Pulmonary artery endothelial cell (primary cell): ENCODE results near the gene PCSK6. TPM values are rescaled to one million over a fixed set of nuclear protein-coding genes. Genes with fewer than 3 reads are reported as not detected.
"Not testable (repeated sequence)": the region's sequence is repeated elsewhere in the genome, so short reads cannot be mapped to it uniquely, and the experiment has no call there.

ENCODE experiments used
- DNase-seq: peaks from one replicate; pipeline ENCODE4 v3.0.0-alpha.2; 2011; ENCODE audit warnings: low read depth, low spot score
- total RNA-seq: library from RNA; depleted of rRNA; stranded (reverse); fragments of >200 nt; gene quantifications from 2 replicates; pipeline ENCODE4 v1.2.3, GENCODE V29; 2014

Gene PCSK6
- total RNA-seq, 1 donor from 2014 or later = 0.26 TPM

DNA sequence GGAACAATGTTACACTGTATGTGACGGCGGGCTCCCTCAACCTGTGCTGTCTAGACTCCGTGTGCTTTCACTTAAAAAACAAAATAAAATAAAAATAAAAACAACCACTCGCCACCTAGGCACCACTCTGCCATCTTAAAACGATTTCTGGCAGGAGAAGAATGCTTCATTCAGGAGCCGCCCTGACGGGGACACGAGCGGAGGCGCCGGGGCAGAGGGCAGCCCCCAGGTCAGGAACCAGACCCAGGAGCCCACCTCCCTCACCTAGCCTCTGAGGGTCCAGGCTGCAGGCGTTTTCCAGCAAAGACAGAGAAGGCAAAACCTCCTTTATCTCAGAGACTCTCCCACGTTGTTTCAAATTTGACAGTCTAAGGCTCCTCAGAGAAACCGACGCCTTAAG lies 109.4 kb downstream of the PCSK6 start:
- DNase-seq = no peak

DNA sequence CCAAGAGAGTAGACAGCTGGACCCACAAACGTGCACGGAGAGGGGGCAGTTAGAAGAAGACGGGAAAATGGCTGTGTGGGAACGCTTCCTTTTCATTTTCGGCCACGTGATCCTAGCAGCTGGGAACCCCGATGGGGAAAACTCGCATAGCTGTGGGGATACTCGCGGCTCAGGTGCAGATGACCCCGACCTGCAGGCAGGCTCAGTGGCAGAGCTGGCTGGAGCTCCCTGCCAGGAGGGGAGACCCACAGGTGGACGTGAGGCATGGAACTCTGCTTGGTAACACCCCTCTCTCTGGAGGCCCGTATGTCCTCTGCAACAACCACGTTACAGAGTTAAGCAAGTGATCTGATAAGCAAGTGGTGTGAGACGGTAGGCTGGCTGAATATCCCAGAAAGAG lies 109.9 kb downstream of the PCSK6 start:
- no peak for DNase-seq

DNA sequence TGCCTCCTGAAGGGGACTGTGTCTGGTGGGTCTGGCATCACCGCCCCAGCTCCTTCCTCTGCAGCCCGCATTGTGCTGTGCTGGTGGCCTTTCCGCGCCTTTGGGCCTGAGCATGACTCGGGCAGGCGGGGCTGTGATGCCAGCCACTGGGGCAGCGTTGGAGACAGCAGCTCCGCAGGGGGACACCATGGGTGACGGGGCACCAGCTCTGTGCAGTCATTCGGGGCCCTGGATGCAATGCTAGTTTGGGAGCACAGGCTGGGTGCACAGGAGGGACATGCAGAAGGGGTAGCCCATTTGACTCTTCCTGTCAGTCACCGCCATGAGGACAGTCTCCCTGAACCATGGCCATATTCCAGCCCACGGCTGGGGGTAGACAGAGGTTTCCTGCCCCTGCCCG lies 110.6 kb downstream of the PCSK6 start:
- DNase-seq = no peak

DNA sequence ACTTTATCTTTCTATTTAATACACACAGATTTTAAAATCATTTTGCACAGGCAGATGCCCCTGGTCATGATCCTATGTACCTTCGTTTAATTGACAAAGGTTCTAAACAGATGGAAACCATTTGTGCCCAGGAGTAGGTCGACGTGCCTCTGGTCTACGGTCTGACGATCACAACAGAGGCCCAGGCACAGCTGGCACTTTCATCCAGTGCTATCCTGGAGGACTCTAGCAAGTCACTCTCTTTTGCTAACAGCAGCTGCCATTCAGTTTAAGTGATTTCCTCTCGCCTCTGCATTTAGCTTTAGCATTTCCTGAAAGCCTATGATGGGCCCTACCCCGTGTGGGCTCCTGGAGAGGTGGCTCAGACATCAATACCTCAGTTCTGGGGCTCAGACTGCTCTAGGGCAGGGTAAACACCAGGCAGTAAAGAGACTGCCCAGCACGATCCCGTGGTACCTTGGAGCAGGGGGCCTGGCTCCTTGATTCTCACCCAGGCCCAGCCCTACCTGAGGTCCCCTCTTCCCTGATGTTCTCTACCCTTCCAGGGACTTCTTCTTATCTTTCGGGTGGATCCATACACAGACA lies 111.2 kb downstream of the PCSK6 start:
- DNase-seq = no peak

DNA sequence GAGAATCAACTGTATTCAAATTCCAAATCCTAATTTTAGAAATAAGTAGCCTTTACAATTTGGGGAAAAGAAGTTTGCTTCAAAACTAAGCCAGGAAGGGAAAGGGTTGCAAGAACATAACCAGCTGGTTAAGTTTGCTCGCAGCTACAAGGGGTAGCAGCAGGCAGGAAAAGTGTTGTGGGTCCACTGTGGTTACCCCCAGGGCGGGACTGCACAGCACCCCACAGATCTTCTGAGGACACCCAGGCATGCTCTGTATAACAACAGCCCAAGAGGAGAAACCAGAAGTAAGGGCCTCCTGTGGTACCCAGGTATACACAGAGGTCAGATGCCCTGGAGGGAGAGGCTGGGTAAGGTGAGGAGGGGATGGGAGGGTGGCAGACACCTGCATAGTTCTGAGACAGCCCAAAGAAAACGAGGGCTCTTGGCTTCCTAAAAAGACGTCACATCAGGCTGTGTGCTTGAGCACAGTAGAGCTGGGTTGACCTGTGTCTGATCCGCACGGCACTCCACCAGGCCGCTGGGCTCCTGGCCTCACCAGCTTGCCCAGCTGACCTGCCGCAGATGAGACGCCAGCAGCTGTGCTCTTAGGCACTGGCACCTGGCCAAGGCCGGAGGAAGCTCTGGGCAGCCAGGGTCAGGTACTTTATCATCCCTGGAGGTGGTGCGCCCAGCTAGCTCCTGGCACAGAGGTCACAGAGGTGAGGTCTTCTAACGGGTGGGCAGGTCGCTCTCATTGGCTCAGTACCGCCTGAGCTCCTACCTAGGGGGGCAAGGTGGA lies 112.7 kb downstream of the PCSK6 start:
- DNase-seq = no peak

DNA sequence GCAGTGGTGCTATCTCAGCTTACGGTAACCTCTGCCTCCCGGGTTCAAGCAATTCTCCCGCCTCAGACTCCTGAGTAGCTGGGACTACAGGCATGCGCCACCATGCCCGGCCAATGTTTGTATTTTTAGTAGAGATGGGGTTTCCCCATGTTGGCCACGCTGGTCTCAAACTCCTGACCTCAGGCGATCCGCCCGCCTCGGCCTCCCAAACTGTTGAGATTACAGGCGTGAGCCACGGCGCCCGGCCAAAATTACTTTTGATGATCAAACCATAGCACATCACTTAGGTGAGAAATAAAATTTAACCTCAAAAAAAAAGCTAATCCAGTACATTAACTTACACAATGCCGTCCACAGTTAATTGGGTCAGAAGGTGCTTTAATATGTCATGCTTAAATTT lies 114.5 kb downstream of the PCSK6 start:
- not testable (repeated sequence) for DNase-seq

DNA sequence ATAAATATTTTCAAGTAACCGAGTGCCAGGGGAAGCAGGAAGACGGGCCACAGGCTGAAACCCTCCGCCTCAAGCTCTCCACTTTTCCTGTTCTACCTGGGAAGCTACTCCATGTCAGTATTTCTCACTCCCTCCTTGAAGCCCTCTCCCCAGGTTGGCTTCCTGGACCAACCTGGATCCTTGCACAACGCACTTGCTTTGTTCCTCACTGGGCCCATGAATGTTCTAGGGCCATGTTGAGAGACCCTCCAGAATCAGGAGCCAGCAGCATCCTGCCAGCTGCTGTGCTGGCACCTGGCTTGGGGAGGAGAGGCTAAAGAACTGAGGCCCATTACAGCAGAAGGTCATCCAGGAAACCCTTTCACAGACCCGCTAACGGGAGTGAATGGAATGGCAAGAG lies 115.2 kb downstream of the PCSK6 start:
- DNase-seq = no peak

DNA sequence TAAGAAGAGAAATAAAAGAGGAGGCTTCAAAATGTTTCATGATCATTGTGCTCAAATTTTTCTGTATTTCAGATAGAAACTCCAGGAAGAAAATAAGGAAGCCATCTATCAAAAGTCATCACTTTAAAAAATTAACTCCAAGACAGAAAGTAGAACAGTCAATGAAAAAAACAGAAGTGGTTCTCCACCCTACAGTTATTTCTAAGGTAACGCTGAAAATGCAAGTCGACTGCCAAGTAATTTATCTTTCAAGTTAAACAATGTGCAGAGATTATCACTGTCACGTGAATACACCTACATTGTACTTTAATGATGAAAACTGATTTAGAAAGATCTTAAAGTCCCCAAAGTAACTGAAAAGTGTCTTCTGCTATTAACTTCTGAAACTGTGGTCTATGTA lies 115.9 kb downstream of the PCSK6 start:
- no peak for DNase-seq

DNA sequence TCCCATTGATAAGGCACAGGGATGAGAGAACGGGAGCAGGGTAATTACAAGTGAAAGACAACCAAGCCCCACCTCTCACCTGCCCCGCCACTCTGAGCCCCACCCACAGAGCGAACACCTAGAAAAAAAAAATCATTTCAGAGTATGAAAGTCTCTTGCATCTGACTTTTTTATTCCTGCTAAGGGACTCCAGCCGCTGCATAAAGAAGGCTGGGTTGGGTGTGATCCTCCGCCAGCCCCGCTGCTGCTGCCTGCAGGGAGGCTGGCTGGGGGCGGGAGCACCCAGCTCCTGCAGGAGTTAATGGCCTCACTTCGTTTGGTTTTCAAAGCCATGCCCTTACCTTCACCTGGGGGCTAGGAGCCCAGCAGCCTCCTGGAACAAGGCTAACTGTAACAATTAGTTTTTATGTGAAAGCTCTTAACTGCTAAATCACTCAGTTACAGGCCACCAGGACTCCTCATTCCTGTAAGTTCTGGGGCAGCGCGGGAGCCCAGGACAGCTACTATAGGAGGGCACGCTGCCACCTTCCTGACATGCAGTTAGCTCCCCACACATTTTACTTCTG lies 116.5 kb downstream of the PCSK6 start:
- DNase-seq = no peak

DNA sequence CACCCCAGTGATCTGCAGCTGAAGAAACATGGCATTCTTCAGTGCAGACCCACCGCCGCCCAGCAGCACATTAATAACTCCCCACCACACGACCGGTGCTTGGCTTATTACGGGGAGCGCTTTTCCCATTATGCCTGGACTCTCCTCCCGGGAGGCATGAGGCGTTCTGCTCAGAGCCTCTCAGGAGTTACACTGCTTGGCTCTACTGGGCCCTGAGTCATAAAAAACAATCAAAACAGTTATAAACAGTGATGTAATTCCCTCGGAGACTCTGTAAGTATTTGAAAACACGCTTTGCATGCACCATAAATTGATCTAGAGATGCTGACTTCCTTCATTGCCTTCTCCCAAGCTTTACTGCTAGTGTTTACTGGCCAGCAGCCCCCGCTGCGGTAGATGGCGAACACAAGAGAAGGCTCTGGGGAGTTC lies 117.3 kb downstream of the PCSK6 start:
- DNase-seq = no peak

DNA sequence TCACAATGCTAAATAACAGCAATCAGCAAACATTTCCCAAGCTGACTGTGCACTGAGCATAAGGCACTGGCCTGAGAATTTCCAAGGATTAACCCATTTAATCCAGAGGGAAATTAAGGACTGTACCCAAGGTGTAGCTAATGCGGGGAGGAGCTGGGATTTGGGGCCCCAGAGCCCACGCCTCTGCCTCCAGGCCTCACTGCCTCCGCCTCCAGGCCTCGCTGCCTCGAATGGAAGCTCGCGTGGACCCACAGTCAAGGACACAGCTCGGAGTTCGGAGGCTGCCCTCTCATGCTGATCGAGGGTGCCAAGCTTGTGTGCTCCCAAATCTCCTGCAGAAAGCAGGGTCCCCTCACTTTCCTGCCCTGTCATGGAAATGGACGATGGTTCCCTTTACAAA lies 118.0 kb downstream of the PCSK6 start:
- no peak for DNase-seq

DNA sequence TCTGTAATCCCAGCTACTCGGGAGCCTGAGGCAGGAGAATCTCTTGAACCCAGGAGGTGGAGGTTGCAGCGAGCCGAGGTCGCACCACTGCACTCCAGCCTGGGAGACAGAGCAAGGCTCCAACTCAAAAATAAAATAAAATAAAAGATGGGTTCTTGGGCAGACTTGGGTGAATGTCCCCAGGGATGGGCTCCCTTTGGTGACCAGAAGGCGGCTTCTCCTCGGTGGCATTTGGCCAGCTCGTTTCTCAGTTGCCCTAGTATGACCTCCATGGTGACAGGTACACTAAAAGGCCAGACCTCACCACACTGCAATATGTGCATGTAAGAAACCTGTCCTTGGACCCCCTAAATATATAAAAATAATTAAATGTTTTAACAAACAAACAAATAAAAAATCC lies 118.4 kb downstream of the PCSK6 start:
- DNase-seq = no peak

DNA sequence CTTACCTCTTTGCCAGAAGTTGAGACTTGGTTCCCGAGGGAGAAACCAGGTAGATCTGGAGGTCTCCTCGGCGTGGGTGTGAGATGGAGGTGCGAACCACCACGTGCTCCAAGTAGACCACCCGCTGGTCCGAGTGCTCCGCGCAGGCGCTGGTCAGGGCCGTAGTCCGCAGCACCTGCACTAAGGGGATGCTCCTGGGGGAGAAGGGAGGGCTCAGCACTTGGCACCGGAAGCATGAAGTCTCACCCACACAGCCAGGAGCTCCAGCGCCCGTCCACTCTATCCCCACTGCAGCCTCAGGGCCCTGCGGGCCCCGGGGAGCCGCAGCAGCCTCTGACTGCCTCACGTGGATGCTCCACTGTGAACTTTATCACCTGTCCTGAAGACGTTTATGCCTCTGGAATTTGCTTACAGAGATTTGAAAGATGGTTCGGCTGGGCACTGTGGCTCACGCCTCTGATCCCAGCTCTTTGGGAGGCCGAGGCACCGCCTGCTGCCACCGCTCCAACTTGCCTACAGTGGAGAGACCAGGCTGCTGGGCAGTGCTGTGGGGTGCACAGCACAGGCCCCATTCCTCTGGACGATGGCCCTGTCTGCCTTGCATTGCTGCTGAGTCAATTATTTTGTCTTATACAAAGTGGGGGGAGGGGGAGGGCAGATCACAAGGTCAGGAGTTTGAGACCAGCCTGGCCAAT lies 119.0 kb downstream of the PCSK6 start:
- DNase-seq = no peak

DNA sequence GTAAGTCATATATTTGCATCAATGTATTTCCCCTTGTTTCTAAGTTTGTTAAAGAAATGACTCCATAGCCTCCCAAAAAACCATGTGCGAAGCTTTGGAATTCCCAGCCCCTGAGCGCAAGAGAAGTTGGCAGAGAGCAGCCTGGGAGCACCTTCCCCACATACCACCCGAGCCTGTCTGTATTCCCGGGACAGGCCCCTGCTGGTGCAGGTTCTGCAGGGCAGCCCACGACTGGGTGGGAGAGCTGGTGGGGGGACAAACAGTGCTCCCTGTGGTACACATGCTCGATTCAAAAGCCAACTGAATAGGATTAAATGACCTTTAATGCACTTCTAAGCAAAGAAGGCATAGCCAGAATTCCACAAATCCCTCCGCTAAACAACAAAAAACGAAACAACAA lies 119.8 kb downstream of the PCSK6 start:
- no peak for DNase-seq

DNA sequence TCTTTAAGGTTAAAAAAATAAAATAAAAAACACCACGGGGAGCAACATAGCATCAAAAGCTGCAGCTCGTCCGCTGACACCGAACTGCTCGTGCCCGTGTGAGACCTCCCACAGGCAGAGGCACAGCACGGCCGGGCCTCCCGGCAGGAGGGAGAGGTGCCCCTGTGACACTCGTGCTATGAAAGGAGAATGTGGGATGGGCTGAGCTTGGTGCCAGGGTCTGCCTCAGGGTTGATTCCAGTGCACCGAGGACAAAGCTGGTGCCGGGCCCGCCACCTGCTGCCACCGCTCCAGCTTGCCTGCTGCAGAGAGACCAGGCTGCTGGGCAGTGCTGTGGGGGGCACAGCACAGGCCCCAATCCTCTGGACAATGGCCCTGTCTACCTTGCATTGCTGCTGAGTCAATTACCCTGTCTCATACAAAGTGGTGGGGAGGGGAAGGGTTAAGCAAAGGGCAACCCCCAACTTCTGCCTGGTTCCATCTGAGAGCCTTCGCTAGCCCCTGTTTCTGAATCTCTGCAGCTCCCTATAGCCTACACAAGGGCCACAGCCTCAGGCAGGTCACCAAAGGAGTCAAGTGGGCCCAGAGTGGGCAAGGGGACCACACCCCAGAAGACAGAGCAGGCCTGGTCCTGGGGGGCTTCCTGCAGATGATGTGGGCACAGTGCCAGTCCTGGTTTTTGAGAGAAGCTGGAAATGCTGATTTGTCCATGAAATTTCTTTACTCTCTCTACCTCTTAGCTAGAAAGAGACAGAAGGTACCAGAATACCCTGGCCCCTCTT lies 120.5 kb downstream of the PCSK6 start:
- DNase-seq = no peak

DNA sequence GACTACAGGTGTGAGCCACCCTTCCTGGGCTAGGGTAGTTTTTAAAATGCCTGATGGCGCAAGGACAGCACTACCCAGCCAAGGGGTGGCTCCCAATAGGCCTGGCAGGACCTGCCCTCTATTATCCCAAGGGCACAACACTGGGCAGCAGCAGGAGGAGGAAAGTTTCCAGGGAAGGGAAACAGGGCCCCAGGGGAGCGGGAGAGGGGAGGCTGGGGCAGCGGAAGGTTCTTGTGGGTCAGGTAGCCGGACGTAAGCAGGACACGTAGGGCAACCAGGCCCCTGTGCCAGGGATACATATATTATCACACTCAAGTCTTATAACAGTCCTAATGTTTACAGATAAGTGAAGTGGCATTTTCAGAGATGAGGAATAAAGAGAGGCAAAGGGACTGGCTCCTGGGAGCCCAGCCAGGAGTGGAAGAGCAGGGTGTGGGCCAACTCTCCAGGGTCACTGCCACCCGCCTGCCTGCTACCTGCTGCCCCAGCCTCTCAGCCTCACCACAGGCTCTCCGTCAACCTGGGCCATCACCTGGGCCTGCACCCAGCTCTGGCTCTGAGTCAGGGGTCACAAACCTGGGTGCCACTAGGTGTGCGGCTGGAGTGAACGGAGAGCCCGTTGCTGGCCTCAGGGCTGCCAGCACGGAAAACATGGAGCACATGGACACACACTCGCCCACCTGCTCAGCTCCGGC lies 121.3 kb downstream of the PCSK6 start:
- no peak for DNase-seq

DNA sequence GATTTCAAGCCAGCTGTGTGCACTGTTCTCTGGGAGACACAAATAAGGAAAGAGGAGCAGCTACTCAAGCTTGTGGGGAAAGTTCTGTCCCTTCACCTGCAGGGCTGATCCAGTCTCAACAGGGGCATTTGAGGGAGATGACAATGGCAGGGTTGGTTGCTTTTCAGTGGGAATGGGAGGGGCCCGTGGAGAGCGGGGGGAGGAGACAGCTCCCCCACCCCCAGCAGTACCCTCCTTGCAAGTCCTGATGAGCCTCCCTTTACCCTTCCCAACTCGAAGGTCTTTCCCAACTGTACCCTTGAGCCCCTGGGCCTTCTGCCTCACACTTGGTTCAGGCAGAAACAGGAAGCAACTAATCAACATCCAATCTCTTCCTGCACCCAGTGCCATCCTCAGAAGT lies 122.7 kb downstream of the PCSK6 start:
- DNase-seq = no peak

DNA sequence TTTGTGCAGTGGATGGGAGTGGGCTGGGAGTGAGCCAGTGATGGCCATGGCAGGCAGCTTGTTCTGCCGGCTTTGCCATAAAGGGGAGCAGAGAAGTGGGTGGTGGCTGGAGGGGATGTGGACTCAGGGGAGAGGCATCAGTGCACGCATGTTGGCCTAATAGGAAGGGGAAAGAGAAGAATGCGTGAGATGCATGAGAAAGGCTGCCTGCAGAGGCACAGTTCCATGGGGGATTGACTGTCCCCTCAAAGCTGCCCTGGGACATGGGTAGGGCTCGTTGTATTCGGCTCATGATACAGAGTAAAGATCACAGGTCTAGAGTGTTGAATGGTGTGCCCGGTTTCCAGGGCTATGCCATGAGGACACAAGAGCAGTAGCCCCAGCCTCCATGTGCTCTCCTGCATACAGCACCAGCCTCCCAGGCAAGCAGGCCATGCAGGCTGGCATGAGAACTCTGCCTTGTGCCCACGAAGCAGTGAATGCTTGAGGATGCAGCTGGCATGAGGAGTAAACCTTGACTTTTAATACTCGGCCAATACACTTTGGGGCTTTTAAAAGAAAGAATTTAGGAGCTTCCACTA lies 126.4 kb downstream of the PCSK6 start:
- no peak for DNase-seq

DNA sequence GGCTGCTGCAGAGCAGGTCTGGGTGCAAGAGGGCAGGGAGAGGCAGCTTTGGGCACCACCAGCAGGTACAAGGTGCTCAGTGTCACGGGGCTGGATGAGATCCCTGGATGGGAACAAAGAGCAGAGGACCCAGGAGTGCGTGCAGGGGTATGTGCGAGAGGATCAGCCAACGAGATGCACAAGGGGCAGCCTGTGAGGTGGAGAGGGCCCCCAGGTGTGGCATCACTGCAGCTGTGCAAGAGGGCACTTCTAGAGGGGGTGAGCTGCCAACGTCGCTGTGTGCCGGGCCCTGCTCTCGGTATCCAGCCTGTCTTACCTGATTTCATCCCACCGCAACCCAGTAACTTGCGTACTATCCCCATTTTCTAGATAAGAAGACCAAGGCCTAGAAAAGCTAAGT lies 127.1 kb downstream of the PCSK6 start:
- DNase-seq = no peak

DNA sequence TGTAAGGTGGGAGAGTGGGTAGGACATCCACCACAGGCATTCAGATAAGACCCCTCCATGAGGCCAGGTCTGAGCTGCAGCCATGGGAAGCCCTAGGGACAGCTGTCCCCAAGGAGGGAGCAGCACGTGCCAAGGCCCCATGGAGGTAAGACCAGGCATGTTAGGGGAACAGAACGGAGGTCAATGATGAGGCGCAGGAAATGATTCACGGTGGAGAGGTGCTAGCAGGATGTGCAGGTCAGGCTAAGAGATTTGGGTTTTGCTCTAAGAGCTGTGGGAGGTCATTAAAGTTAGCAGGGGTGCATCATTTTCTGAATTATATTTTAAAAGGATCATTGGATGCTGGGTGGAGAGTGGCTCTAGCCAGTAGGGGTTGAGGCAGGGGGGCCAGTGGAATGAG lies 128.1 kb downstream of the PCSK6 start:
- no peak for DNase-seq
